NCI-H1436 (cell line): ENCODE data around the gene PREX1.
"Not testable (repeated sequence)": the region's sequence is repeated elsewhere in the genome, so short reads cannot be mapped to it uniquely, and the experiment has no call there.

Experiments used
- DNase-seq: peaks from one replicate; lab custom pipeline; 2025; lab: John Stamatoyannopoulos, UW

PREX1 gene

GRCh38 chr20:48772183-48772976 lies 55.4 kb downstream of the PREX1 start:
- no peak for DNase-seq

GRCh38 chr20:48771542-48771941 lies 56.3 kb downstream of the PREX1 start:
- DNase-seq, result no peak

DNA sequence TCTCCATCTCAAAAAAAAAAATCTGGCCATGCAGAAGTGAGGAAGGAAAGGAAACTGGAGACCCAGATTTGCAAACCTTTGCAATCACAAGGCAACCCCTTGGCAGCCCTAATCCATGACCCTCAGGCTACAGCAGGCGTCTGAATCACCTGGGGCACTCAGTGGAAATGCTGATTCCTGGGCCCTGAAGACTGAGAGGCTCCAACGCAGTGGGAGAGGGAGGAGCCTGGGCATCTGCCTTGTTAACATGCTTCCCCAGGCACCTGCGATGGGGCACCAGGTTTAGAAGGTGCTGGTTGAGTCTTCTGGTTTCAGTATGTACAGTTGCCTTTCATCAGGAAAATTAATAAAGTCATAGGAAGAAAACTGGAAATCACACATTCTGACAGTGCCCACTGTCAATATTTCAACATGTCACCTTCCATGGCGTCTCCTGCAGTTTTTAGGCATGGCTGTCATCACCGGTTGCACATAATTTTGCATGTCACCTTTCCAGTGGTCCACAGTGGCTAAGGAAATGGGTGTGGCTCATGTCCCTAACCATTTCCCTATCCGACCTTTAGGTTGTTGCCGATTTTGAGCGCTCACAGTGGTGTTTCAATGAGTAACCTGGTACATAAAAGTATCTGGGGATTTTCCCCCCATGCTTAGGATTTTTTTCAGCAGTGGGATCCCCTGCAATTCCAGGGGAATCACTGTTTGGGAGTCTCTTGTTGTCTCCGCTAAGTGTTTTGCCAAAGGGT lies 56.9 kb downstream of the PREX1 start:
- no peak for DNase-seq

- no peak for DNase-seq
These were observed 58.5 kb downstream of the PREX1 start for GRCh38 chr20:48769069-48769983.

GRCh38 chr20:48766961-48767960 lies 60.5 kb downstream of the PREX1 start:
- no peak for DNase-seq

- no peak for DNase-seq
These were observed 61.6 kb downstream of the PREX1 start for GRCh38 chr20:48766205-48766604.

DNA sequence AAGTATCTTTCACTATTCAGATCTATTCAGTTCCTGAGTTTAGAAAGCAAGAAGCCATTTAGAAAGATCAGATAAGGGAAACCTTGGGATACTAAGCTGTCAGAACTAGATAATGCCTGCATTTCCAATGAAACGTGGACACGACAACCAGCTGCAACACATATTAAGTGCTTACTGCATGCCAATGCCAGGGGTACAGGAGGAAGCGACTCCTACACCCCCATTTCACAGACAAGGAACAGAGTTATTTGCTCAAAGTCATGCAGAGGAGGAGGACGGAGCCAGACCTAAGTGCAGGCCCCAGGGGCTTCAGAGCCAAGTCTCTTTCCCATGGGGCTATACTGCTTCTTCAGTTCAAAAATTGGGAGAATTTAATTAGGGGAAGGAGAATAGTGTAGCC lies 62.4 kb downstream of the PREX1 start:
- DNase-seq, result no peak

- no peak for DNase-seq
These were observed 64.4 kb downstream of the PREX1 start for GRCh38 chr20:48763216-48763914.

GRCh38 chr20:48761874-48762273 lies 65.9 kb downstream of the PREX1 start:
- DNase-seq, result no peak

DNA sequence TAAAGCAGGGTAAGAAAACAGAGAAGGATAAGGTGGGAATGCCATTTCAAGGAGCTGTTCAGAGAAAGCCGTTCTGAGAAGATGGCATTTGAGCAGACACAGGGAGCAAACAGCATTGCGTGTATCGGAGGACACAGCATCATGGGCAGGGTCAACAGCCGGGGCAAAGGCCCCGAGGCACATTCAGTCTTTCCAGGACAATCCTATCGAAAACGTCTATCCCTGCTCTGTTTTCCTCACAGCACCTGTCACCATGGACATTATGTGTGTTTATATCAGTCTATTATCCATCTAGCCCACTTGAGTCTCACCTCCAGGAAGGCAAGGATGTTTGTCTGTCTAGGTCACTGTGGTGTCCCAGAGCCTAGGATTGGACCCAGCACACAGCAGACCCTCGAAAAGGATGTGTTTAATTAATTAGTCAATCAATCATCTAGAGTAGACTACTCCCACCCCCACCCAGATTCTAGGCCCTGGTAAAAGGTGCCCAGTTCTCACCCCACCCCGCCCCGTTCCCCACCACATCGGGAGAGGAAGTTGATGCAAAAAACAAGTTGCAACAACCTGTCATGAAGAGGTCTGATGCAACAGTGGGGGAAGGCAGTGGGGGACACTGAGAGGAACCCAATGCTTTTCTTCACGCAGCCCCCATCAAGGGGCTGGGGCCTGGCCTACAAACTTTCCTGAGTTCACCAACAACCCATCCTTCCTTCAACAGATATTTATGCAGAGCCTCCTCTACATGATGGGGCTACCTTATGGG lies 66.6 kb downstream of the PREX1 start:
- DNase-seq, result no peak

DNA sequence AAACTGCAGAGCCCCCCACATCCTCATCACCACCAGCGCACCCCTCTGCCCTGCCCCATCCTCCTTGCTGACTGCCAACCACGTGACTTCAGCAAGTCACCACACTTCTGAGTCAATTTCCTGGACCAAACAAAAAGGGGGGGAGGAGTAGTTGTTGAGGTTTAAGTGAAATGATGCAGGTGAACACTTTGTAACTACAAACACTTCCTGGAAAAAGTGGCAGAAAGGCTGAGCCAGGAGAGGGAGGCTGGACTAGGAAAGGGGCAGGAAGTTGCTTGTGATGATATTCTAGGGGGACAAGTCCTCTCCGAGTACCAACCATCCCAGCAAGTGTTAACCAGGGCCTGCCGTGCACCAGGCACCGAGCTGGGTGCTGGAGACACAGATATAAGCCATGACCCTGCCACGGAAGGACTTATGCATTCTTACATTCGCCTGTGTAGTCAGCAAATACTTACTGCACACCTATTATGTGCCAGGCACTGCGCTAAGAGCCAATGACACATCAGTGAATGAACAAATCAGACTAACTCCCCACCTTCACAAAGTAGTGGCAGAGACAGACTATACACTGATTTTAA lies 67.3 kb downstream of the PREX1 start:
- DNase-seq, result no peak

- DNase-seq, result no peak
These were observed 68.1 kb downstream of the PREX1 start for GRCh38 chr20:48759631-48760245.

DNA sequence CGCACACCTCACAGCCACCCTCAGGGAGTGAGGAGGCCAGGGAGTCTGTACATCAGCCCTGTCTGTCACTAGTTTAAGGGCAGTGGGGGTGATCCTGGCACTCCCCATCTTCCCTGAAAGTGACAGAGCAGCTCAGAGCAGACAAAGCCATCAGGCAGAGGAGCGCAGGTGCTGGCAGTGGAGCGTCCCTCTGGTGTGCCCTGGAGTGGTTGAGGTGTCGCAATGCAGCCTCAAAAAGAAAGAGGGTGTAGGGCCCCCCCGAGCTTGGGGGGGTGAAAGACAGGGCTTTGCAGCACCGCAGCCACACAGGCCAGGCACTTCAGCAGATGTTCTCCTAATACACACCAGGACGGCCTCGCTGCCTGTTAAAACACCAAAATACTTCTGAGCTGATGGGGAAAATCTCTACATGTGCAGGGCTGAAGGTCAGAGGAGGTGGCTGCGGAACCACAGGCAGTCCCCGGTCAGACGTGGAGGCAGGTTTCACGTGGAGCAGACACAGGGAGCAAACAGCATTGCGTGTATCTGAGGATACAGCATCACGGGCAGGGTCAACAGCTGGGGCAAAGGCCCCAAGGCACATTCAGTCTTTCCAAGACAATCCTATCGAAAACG lies 69.5 kb downstream of the PREX1 start:
- no peak for DNase-seq

GRCh38 chr20:48756774-48757173 lies 71.0 kb downstream of the PREX1 start:
- not testable (repeated sequence) for DNase-seq

- no peak for DNase-seq
These were observed 73.5 kb downstream of the PREX1 start for GRCh38 chr20:48754292-48754691.

DNA sequence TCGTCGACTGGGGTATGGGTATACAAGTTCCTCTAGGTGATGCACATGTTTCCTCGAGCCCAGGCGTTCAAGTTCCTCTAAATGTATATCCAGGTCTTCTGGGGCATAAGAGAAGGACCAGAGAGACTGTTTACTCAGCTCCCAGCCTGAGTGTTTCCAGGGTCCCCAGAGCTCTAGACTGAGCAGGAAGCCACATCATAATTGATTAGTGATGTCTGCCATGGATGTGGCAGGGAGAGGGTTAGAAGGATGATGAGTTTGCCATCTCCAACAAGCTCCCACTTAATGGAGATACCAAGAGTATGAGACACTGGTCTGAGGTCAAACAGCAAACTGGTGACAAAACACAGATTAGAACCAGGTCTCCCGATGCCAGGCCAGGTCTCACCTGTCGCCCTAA lies 74.8 kb downstream of the PREX1 start:
- no peak for DNase-seq

- no peak for DNase-seq
These were observed 75.9 kb downstream of the PREX1 start for GRCh38 chr20:48751871-48752270.

- no peak for DNase-seq
These were observed 76.7 kb downstream of the PREX1 start for GRCh38 chr20:48750941-48751635.
